ENCODE data around the gene LDB2. TPM values are rescaled to one million over a fixed set of nuclear protein-coding genes. Genes with fewer than 3 reads are reported as not detected.

The LDB2 gene
- total RNA-seq, 1 experiment from 2014 or later: not detected

- CTCF ChIA-PET: no interaction called here
- ATAC-seq (no peak), DNase-seq (no peak)
- no peaks in the 10 kb centered on the region for H4K20me1 ChIP-seq (ENCODE audit: low read length)
- H3K36me3 ChIP-seq (ENCODE audit: low read depth, low read length): no peaks in the 10 kb centered on the region
- H3F3A ChIP-seq (ENCODE audit: low read length, unreplicated experiment): no peaks in the 10 kb centered on the region
- no peak overlapping the region for H3K27ac ChIP-seq (ENCODE audit: low read length)
- no peak overlapping the region for H2AFZ ChIP-seq (ENCODE audit: low read length)
- H3K4me2 ChIP-seq (ENCODE audit: low read length): no peak overlapping the region
- no peaks in the 10 kb centered on the region for H3K9me2 ChIP-seq (replicated peaks; ENCODE audit: low read length)
- peaks cover 35% of the 10 kb centered on the region for H3K27me3 ChIP-seq (ENCODE audit: low read length)
- no peak overlapping the region for H3K9ac ChIP-seq (ENCODE audit: low read length)
- no peak for TF ChIP-seq EZH2phosphoT487 (IDR thresholded peaks at IDR 0.05; ENCODE audit: borderline replicate concordance, low read length)
- no peak for TF ChIP-seq CTCF (conservative IDR thresholded peaks at IDR 0.05; ENCODE audit: low read depth, low read length)
- TF ChIP-seq EZH2 (IDR thresholded peaks at IDR 0.05; ENCODE audit: low read length, unreplicated experiment): no peak
- H3K9me3 ChIP-seq (ENCODE audit: low read length): no peaks in the 10 kb centered on the region
- no TSS peak for BruUV-seq (replicated peaks)
- no peaks in the 10 kb centered on the region for H3K79me2 ChIP-seq (ENCODE audit: low read length)
- 0 out of 2 replicates have a peak, but pooled peaks cover 1% of the 10 kb centered on the region for H3K4me1 ChIP-seq (ENCODE audit: insufficient read depth, low read length)
- H3K4me3 ChIP-seq (ENCODE audit: low read length): no peak overlapping the region
- intact Hi-C loops (cut with micrococcal nuclease): no loop called here
- POLR2A ChIA-PET (ENCODE audit: unreplicated experiment): no interaction called here
Measured at GRCh38 chr4:16661813-16662212, 236.6 kb downstream of the LDB2 start.

GRCh38 chr4:16660656-16661055 lies 237.8 kb downstream of the LDB2 start:
- ChIA-PET CTCF (no interaction called here), POLR2A (ENCODE audit: unreplicated experiment) (no interaction called here)
- H3F3A ChIP-seq (ENCODE audit: low read length, unreplicated experiment): no peaks in the 10 kb centered on the region
- peaks cover 38% of the 10 kb centered on the region for H3K27me3 ChIP-seq (ENCODE audit: low read length)
- BruUV-seq (replicated peaks): no TSS peak
- no peaks in the 10 kb centered on the region for H3K9me2 ChIP-seq (replicated peaks; ENCODE audit: low read length)
- intact Hi-C loops (cut with micrococcal nuclease): no loop called here
- H3K4me1 ChIP-seq (ENCODE audit: insufficient read depth, low read length): no peaks in the 10 kb centered on the region
- H3K79me2 ChIP-seq (ENCODE audit: low read length): no peaks in the 10 kb centered on the region
- no peak overlapping the region for H3K4me3 ChIP-seq (ENCODE audit: low read length)
- H3K27ac ChIP-seq (ENCODE audit: low read length): no peak overlapping the region
- DNase-seq: no peak
- no peaks in the 10 kb centered on the region for H3K9me3 ChIP-seq (ENCODE audit: low read length)
- TF ChIP-seq EZH2phosphoT487 (IDR thresholded peaks at IDR 0.05; ENCODE audit: borderline replicate concordance, low read length) (no peak), EZH2 (IDR thresholded peaks at IDR 0.05; ENCODE audit: low read length, unreplicated experiment) (no peak), CTCF (conservative IDR thresholded peaks at IDR 0.05; ENCODE audit: low read depth, low read length) (no peak)
- H3K4me2 ChIP-seq (ENCODE audit: low read length): no peak overlapping the region
- no peaks in the 10 kb centered on the region for H3K36me3 ChIP-seq (ENCODE audit: low read depth, low read length)
- ATAC-seq: no peak
- no peaks in the 10 kb centered on the region for H4K20me1 ChIP-seq (ENCODE audit: low read length)
- no peak overlapping the region for H2AFZ ChIP-seq (ENCODE audit: low read length)
- H3K9ac ChIP-seq (ENCODE audit: low read length): no peak overlapping the region

GRCh38 chr4:16659694-16660093 lies 238.8 kb downstream of the LDB2 start:
- no peaks in the 10 kb centered on the region for H3K36me3 ChIP-seq (ENCODE audit: low read depth, low read length)
- CTCF ChIA-PET: no interaction called here
- H3K27ac ChIP-seq (ENCODE audit: low read length): no peak overlapping the region
- no peaks in the 10 kb centered on the region for H3K79me2 ChIP-seq (ENCODE audit: low read length)
- no peaks in the 10 kb centered on the region for H4K20me1 ChIP-seq (ENCODE audit: low read length)
- ATAC-seq (no peak), DNase-seq (no peak)
- no peak overlapping the region for H2AFZ ChIP-seq (ENCODE audit: low read length)
- POLR2A ChIA-PET (ENCODE audit: unreplicated experiment): no interaction called here
- no peaks in the 10 kb centered on the region for H3K9me2 ChIP-seq (replicated peaks; ENCODE audit: low read length)
- peaks cover 47% of the 10 kb centered on the region for H3K27me3 ChIP-seq (ENCODE audit: low read length)
- no TSS peak for BruUV-seq (replicated peaks)
- H3F3A ChIP-seq (ENCODE audit: low read length, unreplicated experiment): no peaks in the 10 kb centered on the region
- TF ChIP-seq EZH2phosphoT487 (IDR thresholded peaks at IDR 0.05; ENCODE audit: borderline replicate concordance, low read length) (no peak), EZH2 (IDR thresholded peaks at IDR 0.05; ENCODE audit: low read length, unreplicated experiment) (no peak), CTCF (conservative IDR thresholded peaks at IDR 0.05; ENCODE audit: low read depth, low read length) (no peak)
- H3K4me1 ChIP-seq (ENCODE audit: insufficient read depth, low read length): no peaks in the 10 kb centered on the region
- H3K4me3 ChIP-seq (ENCODE audit: low read length): no peak overlapping the region
- H3K4me2 ChIP-seq (ENCODE audit: low read length): no peak overlapping the region
- intact Hi-C loops (cut with micrococcal nuclease): no loop called here
- H3K9me3 ChIP-seq (ENCODE audit: low read length): no peaks in the 10 kb centered on the region
- H3K9ac ChIP-seq (ENCODE audit: low read length): no peak overlapping the region

Measured in PC-3 (cell line).